Renal pelvis (tissue), 4 donors: ENCODE measurements around the gene CDKAL1. TPM values are rescaled to one million over a fixed set of nuclear protein-coding genes. Genes with fewer than 3 reads are reported as not detected.
"Not testable (repeated sequence)": the region's sequence is repeated elsewhere in the genome, so short reads cannot be mapped to it uniquely, and the experiment has no call there.

Experiments
- DNase-seq: peaks from one replicate; pipeline ENCODE4 v3.0.0-alpha.2; 2013
- polyA plus RNA-seq, 3 donors: library from polyadenylated mRNA; unstranded; fragments of 120-200 nt; gene quantifications; one replicate each; pipeline ENCODE4 v1.2.1, GENCODE V29; 2013; ENCODE audit not compliant: insufficient read length in 3 of 3

The CDKAL1 gene
- polyA plus RNA-seq, 3 donors, result 15.9 to 22.8 (median 18.7) TPM

- no peak for DNase-seq
Measured at GRCh38 chr6:20631549-20631924, 97.3 kb downstream of the CDKAL1 start.

GRCh38 chr6:20632696-20633095 lies 98.4 kb downstream of the CDKAL1 start:
- DNase-seq, result no peak

GRCh38 chr6:20633566-20634340 lies 99.5 kb downstream of the CDKAL1 start:
- no peak for DNase-seq

GRCh38 chr6:20639161-20639560 lies 104.9 kb downstream of the CDKAL1 start:
- DNase-seq, result no peak

GRCh38 chr6:20640181-20640580 lies 105.9 kb downstream of the CDKAL1 start:
- no peak for DNase-seq

- DNase-seq, result no peak
Measured at GRCh38 chr6:20642441-20642840, 108.2 kb downstream of the CDKAL1 start.

- DNase-seq, result no peak
Measured at GRCh38 chr6:20644667-20645370, 110.6 kb downstream of the CDKAL1 start.

- DNase-seq, result not testable (repeated sequence)
Measured at GRCh38 chr6:20645572-20645971, 111.3 kb downstream of the CDKAL1 start.

GRCh38 chr6:20647585-20647984 lies 113.3 kb downstream of the CDKAL1 start:
- DNase-seq, result no peak

- DNase-seq, result not testable (repeated sequence)
Measured at GRCh38 chr6:20649696-20650470, 115.6 kb downstream of the CDKAL1 start.

GRCh38 chr6:20652299-20653084 lies 118.2 kb downstream of the CDKAL1 start:
- DNase-seq, result peak; percentile 21

GRCh38 chr6:20653085-20653479 lies 118.8 kb downstream of the CDKAL1 start:
- DNase-seq, result no peak

GRCh38 chr6:20655317-20655716 lies 121.1 kb downstream of the CDKAL1 start:
- DNase-seq, result no peak

- no peak for DNase-seq
Measured at GRCh38 chr6:20657274-20657800, 123.1 kb downstream of the CDKAL1 start.

- DNase-seq, result no peak
Measured at GRCh38 chr6:20658053-20658452, 123.8 kb downstream of the CDKAL1 start.

- no peak for DNase-seq
Measured at GRCh38 chr6:20658516-20658915, 124.3 kb downstream of the CDKAL1 start.

GRCh38 chr6:20660534-20660933 lies 126.3 kb downstream of the CDKAL1 start:
- DNase-seq, result no peak

- peak; percentile 52 for DNase-seq
Measured at GRCh38 chr6:20661721-20662120, 127.5 kb downstream of the CDKAL1 start.

GRCh38 chr6:20664250-20664649 lies 130.0 kb downstream of the CDKAL1 start:
- no peak for DNase-seq

- DNase-seq, result no peak
Measured at GRCh38 chr6:20665290-20665689, 131.0 kb downstream of the CDKAL1 start.

GRCh38 chr6:20669571-20670314 lies 135.5 kb downstream of the CDKAL1 start:
- DNase-seq, result no peak
